ENCODE results near the gene ZBTB16.

- TF ChIP-seq, protein P1, sequence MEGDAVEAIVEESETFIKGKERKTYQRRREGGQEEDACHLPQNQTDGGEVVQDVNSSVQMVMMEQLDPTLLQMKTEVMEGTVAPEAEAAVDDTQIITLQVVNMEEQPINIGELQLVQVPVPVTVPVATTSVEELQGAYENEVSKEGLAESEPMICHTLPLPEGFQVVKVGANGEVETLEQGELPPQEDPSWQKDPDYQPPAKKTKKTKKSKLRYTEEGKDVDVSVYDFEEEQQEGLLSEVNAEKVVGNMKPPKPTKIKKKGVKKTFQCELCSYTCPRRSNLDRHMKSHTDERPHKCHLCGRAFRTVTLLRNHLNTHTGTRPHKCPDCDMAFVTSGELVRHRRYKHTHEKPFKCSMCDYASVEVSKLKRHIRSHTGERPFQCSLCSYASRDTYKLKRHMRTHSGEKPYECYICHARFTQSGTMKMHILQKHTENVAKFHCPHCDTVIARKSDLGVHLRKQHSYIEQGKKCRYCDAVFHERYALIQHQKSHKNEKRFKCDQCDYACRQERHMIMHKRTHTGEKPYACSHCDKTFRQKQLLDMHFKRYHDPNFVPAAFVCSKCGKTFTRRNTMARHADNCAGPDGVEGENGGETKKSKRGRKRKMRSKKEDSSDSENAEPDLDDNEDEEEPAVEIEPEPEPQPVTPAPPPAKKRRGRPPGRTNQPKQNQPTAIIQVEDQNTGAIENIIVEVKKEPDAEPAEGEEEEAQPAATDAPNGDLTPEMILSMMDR (conservative IDR thresholded peaks at IDR 0.05; ENCODE audit: low read depth, low read length) = no peak
- TF ChIP-seq POLR2A (IDR thresholded peaks at IDR 0.05; ENCODE audit: low read depth, low read length) (no peak), RCOR1 (IDR thresholded peaks at IDR 0.05; ENCODE audit: insufficient replicate concordance, low read length) (no peak), MXI1 (IDR thresholded peaks at IDR 0.05; ENCODE audit: borderline replicate concordance, low read depth, low read length) (no peak), USF2 (IDR thresholded peaks at IDR 0.05; ENCODE audit: low read depth, low read length) (no peak), RAD21 (IDR thresholded peaks at IDR 0.05; ENCODE audit: low read length) (no peak)
These were observed 83.2 kb downstream of the ZBTB16 start for GRCh38 chr11:114142707-114143106.

All from IMR-90 (cell line).